Skeletal muscle tissue (tissue), 4 donors: ENCODE data around the gene JUP. TPM values are rescaled to one million over a fixed set of nuclear protein-coding genes. Genes with fewer than 3 reads are reported as not detected.

ENCODE experiments used
- H3K27ac ChIP-seq: one replicate; pipeline ENCODE4 v1.7.0; 2013; ENCODE audit warnings: mild to moderate bottlenecking, low read depth, low read length, inconsistent platforms
- H3K27me3 ChIP-seq, 3 donors: one replicate each; pipeline ENCODE4 v1.7.0; 2013; ENCODE audit warnings: low read length in 3 of 3; ENCODE audit not compliant: control insufficient read depth in 3 of 3, insufficient read depth in 3 of 3
- H3K36me3 ChIP-seq, 3 donors: one replicate each; pipeline ENCODE4 v1.7.0; 2013; ENCODE audit warnings: low read length in 3 of 3; ENCODE audit not compliant: control insufficient read depth in 3 of 3, insufficient read depth in 3 of 3
- H3K4me1 ChIP-seq, 3 donors: one replicate each; pipeline ENCODE4 v1.7.0; 2013; ENCODE audit warnings: low read length in 3 of 3, mild to moderate bottlenecking in 3 of 3; ENCODE audit not compliant: control insufficient read depth in 3 of 3, insufficient read depth in 3 of 3
- H3K4me3 ChIP-seq, 3 donors: one replicate each; pipeline ENCODE4 v1.7.0; 2013; ENCODE audit warnings: low read length in 3 of 3
- H3K9ac ChIP-seq, 3 donors: one replicate each; pipeline ENCODE4 v1.7.0; 2013; ENCODE audit warnings: low read length in 3 of 3, mild to moderate bottlenecking in 3 of 3, moderate library complexity in 2 of 3, low read depth in 1 of 3
- H3K9me3 ChIP-seq, 3 donors: one replicate each; pipeline ENCODE4 v1.7.0; 2013; ENCODE audit warnings: low read length in 3 of 3; ENCODE audit not compliant: control insufficient read depth in 3 of 3
- total RNA-seq: library from RNA; depleted of rRNA; stranded (reverse); fragments of >200 nt; gene quantifications from one replicate; pipeline ENCODE4 v1.2.3, GENCODE V29; 2014
- donor health status: Osteomylitis.

Gene JUP
- total RNA-seq, 1 donor from 2014 or later: 24.5 TPM

GRCh38 chr17:41811549-41812380, 25.3 kb upstream of the JUP start, which contains the start of gene P3H4:
Gene P3H4 (minus strand): TSS chr17:41811949. CDS start chr17:41811915, 34 bp downstream.
- Histone ChIP-seq H3K9me3 (no peaks in the 10 kb centered on the region), H3K9ac (peak within 1 kb of the TSS; percentile 43 to 82 (median 54)), H3K27me3 (peaks cover 0 to 3% (median 0%) of the 10 kb centered on the region in 3 donors), H3K4me1 (peaks cover 10 to 19% (median 19%) of the 10 kb centered on the region in 3 donors), H3K27ac (no peak within 1 kb of the TSS), H3K4me3 (peak within 1 kb of the TSS; percentile 64 to 77 (median 77)), H3K36me3 (peaks cover 0 to under 1% (median 0%) of the 10 kb centered on the region in 3 donors)

GRCh38 chr17:41810659-41811548, 24.4 kb upstream of the JUP start:
- H3K27me3 ChIP-seq: peaks cover 0 to 3% (median 0%) of the 10 kb centered on the region in 3 donors
- peak overlapping the region; percentile 64 to 77 (median 77) for H3K4me3 ChIP-seq
- peak overlapping the region; percentile 51 to 82 (median 54) for H3K9ac ChIP-seq
- H3K4me1 ChIP-seq: peaks cover 10 to 19% (median 19%) of the 10 kb centered on the region in 3 donors
- no peaks in the 10 kb centered on the region for H3K9me3 ChIP-seq
- peaks cover 0 to 4% (median 0%) of the 10 kb centered on the region in 3 donors for H3K36me3 ChIP-seq
- no peak overlapping the region for H3K27ac ChIP-seq

GRCh38 chr17:41806685-41807445, 20.4 kb upstream of the JUP start:
- Histone ChIP-seq H3K27ac (no peak overlapping the region), H3K4me1 (peaks cover 4 to 13% (median 11%) of the 10 kb centered on the region in 3 donors), H3K27me3 (no peaks in the 10 kb centered on the region), H3K9me3 (no peaks in the 10 kb centered on the region), H3K4me3 (no peak overlapping the region), H3K9ac (no peak overlapping the region), H3K36me3 (peaks cover 0 to 4% (median 0%) of the 10 kb centered on the region in 3 donors)

DNA sequence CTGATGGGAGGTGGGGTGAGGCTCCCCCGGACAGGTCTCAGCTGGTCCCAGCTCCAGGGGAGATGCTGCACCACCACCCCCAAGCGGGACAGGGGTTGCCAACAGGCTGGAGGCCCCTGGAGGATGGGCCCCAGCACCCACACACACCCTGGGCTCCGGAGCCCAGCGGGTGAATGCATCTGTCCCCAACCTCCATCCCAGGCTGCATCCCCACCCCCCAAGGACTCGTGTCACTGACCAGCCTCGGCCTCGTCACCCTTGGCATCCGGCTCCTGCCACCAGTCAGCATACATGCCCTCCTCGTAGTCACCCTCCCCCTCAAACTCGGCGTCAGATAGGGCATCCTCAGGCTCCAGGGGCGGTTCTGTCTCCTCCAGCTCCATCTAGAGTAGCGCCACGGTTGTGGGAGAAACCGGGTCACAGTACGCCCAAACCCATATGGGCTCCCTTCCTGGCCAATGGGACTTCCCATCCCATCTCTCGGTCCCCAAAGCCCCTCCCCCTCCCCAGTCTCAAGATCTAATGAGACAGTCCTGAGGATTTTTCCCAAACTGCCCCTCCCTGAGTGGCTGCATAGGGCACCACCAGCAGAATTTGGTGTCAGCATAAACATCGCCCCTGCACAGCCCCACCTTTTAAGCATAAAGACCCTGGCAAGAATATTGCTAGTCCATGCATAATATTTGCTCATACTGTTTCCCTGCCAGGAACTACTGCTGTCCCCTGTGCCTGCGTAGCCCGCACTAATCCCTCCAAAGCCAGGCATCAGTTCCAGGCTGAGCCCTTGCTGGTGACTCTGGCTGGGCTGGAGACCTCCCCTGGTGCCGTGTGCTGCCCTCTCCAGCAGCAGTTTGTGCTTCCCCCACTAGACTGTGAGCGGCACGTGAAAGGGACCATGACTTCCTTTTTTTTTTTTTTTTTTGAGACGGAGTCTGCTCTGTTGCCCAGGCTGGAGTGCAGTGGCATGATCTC, 16.8 kb upstream of the JUP start:
- peaks cover 7 to 10% (median 8%) of the 10 kb centered on the region in 3 donors for H3K4me1 ChIP-seq

GRCh38 chr17:41801374-41802271, 15.1 kb upstream of the JUP start:
- Histone ChIP-seq H3K9ac (peak overlapping the region in 1 of 3 donors; percentile 45), H3K9me3 (no peaks in the 10 kb centered on the region), H3K27me3 (no peaks in the 10 kb centered on the region), H3K36me3 (peaks cover 0 to 2% (median 0%) of the 10 kb centered on the region in 3 donors), H3K27ac (no peak overlapping the region), H3K4me3 (peak overlapping the region in 1 of 3 donors; percentile 49), H3K4me1 (peaks cover 7 to 10% (median 8%) of the 10 kb centered on the region in 3 donors)

More for the DNA sequence above, 16.8 kb upstream of the JUP start:
- Histone ChIP-seq H3K36me3 (peaks cover 0 to 4% (median 0%) of the 10 kb centered on the region in 3 donors), H3K9ac (no peak overlapping the region), H3K27ac (no peak overlapping the region), H3K4me3 (no peak overlapping the region), H3K27me3 (no peaks in the 10 kb centered on the region), H3K9me3 (no peaks in the 10 kb centered on the region)

- Histone ChIP-seq H3K27me3 (no peaks in the 10 kb centered on the region), H3K4me3 (peak overlapping the region in 1 of 3 donors; percentile 49), H3K27ac (no peak overlapping the region), H3K9ac (peak overlapping the region in 1 of 3 donors; percentile 45), H3K36me3 (no peaks in the 10 kb centered on the region), H3K4me1 (peaks cover 7 to 10% (median 8%) of the 10 kb centered on the region in 3 donors), H3K9me3 (no peaks in the 10 kb centered on the region)
Measured at GRCh38 chr17:41800601-41801373, 14.3 kb upstream of the JUP start.

GRCh38 chr17:41799366-41799765, 12.9 kb upstream of the JUP start:
- H3K36me3 ChIP-seq: no peaks in the 10 kb centered on the region
- H3K27me3 ChIP-seq: no peaks in the 10 kb centered on the region
- no peak overlapping the region for H3K9ac ChIP-seq
- H3K9me3 ChIP-seq: no peaks in the 10 kb centered on the region
- H3K4me3 ChIP-seq: no peak overlapping the region
- H3K4me1 ChIP-seq: peaks cover 7 to 10% (median 8%) of the 10 kb centered on the region in 3 donors
- H3K27ac ChIP-seq: no peak overlapping the region
